SW480 (cell line): ENCODE results near the gene MRI1.
"Not testable (repeated sequence)": the region's sequence is repeated elsewhere in the genome, so short reads cannot be mapped to it uniquely, and the experiment has no call there.

ENCODE experiments used
- DNase-seq: peaks from one replicate; pipeline ENCODE4 v3.0.0-alpha.2; 2016; ENCODE audit warnings: low spot score

MRI1 gene

DNA sequence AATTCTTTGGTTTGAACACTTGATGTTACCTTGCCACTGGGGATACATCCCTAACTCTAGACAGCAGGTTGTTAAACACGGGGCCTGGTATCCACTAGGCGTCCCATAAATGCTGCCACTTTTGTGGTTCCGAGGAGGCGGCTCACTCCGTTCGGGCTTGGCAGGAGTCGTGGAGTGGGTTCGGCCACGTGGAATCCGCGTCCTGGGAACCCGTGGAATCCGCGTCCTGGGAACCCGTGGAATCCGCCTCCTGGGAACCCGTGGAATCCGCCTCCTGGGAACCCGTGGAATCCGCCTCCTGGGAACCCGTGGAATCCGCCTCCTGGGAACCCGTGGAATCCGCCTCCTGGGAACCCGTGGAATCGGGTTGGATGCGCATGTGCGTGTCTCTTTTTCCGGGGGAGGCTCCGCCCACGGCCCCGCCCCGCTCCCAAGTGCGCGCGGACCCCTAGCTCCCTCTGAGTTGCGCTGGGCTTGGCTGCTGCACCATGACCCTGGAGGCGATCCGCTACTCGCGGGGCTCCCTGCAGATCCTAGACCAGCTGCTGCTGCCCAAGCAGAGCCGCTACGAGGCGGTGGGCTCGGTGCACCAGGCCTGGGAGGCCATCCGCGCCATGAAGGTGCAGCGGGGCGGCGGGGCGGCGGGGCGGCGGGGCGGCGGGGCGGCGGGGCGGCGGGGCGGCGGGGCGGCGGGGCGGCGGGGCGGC is at the start of gene MRI1:
TSS of gene MRI1 (plus strand) at position 422 of the 707 bp plus-strand sequence. CDS start at position 489, 67 bp downstream.
- DNase-seq, result peak; percentile 77

DNA sequence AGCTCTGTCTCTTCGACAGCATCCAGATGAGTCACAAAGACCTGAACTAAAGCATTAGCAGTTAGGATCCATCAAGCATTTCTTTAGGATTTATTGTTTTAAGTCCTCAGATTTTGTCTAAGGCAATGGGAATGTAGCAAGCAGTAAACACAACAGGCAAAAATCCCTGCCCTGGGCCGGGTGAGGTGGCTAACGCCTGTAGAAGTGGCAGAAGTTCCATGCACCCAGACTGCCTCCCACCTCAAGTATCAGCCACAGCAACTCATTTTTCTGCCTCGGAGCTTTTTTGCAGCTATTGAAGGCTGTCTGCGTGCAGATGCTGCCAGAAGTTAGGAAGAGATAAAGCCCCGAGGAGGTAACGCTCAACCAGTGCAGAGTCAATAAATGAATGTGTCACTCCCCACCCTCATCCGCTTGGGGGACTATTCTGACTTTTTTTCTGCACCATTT is 47.1 kb upstream of the MRI1 start:
- no peak for DNase-seq

DNA sequence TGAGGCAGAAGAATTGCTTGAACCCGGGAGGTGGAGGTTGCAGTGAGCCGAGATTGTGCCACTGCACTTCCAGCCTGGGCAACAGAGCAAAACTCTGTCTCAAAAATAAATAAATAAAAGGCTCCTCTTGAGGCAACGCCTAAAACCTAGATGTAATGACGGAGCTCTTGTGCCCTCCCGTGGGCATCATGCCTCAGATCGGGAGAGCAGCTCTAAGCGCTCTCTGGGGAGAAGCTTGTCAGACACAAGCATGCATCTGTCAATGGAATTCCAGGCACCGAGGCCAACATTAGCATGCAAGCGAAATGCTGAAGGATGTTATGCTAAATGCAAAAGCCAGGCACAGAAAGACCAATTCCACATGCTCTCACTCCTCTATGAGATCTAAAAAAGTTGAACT is 45.6 kb upstream of the MRI1 start:
- peak; percentile 85 for DNase-seq

DNA sequence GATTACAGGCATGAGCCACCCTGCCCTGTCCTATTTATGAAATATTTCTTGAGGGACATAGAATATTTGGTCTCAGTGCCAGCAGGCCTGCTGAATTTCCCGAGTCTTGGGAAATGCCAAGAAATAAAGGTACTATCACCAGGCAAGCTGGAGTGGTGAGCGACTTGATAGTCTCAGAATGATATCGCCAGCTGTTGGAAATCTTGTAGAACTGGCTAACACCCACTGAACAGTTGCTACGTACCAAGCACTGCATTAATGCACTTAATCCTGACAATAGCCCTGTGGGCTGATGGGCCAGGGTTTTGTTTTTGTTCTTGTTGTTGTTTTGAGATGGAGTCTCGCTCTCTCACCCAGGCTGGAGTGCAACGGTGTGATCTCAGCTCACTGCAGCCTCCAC is 42.2 kb upstream of the MRI1 start:
- DNase-seq, result no peak

DNA sequence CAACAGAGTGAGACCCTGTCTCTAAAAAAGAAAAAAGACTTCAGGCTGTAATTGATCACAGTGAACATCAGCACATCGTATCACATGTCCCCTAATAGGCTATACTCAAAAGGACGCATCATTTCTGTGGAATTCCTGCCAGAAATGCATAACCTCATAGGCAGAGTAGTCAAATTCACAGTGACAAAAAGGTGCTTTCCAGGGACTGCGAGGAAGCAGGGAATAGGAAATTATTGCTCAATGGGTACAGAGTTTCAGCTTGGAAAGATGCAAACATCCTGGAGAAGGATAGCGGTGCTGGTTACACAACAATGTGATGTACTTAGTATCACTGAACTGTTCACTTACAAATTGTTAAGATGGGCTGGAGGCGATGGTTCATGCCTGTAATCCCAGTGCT is 41.1 kb upstream of the MRI1 start:
- no peak for DNase-seq

DNA sequence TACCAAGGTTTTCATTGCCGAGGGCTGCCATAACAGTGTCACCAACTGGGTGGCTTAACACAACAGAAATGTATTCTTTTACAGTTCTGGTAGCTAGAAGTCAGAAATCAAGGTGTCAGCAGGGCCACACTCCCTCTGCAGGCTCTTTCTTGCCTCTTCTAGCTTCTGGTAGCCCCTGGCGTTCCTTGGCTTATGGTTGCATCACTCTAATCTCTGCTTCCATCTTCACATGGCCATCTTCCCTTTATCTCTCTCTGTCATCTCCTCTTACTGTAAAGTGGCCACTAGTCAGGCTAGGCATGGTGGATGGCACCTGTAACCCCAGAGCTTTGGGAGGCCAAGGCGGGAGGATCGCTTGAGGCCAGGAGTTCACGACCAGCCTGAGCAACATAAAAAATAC is 38.0 kb upstream of the MRI1 start:
- DNase-seq, result no peak

DNA sequence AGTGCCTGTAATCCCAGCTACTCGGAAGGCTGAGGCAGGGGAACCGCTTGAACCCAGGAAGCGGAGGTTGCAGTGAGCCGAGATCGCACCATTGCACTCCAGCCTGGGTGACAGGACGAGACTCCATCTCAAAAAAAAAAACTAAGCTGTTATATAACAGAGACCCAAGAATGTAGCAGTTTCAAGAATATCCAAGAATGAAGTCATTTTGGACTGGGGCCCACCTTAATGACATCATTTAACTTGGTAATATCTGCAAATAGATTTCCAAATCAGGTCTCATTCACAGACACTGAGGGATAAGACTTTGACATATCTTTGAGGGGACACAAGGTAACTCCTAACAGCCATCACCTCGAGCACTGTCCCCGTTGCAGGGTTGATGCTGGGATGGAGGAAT is 36.5 kb upstream of the MRI1 start:
- DNase-seq, result no peak

DNA sequence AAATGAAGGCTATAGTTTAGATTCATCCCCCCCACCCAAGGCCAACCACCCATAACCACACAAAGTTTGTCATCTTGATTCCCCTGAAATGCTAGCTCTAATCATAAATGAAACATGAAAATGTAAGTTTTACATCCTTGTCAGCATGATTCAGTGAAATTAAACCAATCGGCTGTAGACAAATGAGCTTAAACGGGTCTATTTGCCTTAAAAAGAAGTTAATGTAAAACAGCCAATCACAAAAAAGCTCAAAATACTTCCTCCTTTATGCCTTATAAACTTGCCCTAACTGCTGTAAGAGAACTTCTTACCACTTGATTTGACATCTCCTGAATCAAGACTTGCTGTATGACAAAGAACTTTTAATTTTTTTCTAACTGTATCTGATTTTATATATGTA is 34.5 kb upstream of the MRI1 start:
- no peak for DNase-seq

DNA sequence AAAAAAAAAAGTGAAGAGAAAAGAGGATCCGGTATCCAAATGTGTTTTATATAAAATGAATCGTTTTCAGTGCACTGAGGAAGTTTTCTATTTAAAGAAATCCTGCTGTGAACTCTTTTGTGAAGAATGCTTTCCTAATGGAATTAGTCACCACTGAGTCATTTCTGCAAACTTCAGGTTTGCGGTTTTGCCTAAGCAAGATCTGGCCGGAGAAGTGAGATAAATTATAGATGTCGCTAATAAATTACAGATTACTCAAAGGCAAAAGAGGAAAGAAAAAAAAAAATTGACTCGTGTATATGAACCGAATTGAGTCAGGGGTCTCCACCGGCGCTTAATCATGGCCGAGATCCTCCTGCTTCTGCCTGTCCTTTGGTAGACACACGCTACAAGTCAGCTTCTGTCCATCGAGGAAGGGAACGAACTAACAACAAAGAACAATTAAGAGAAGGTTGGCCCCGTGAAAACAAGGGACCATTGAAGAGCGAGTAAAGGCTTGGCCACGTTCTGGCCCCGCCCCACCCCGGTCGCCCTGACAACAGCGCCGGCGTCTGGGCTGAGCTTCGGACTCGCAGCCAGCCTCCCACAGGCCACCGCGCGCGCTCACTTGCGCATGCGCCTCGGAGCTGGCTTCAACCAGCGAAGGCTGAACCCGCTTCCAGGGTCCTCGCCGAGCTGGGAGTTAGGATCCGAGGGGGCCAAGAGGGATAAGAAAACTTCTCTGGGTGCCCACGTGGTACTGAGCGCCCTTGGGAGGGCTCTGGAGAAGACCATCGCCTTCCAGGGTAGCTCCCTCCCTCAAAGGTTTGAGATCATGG is 33.0 kb upstream of the MRI1 start:
- DNase-seq, result peak; percentile 98

DNA sequence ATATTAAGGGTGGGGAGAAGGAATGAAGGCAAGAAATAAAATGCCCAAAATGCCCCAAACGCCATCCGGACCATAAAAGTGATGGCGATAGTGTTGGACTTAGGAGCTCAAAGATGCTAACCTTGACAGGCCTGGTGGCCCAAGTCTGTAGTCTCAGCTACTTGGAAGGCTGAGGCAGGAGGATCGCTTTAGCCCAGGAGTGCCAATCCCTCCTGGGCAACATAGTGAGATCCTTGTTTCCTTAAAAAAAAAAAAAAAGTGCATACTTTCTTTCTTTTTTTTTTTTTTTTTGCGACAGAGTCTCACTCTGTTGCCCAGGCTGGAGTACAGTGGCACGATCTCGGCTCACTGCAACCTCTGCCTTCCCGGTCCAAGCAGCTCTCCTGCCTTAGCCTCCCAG is 32.0 kb upstream of the MRI1 start:
- no peak for DNase-seq

DNA sequence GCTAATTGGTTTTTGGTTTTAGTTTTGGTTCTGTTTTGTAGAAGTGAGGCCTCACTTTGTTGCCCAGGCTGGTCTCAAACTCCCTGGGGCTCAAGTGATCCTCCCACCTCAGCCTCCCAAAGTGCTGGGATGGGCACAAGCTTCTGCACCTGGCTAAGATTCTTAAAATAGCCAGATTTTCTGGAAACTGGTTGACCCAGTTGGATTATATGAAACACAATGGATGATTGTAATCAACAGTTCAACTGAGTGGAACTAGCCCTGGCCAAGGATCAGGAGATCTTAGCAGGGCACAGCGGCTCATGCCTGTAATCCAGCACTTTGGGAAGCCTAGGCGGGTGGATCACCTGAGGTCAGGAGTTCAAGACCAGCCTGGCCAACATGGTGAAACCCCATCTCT is 29.6 kb upstream of the MRI1 start:
- DNase-seq, result no peak

DNA sequence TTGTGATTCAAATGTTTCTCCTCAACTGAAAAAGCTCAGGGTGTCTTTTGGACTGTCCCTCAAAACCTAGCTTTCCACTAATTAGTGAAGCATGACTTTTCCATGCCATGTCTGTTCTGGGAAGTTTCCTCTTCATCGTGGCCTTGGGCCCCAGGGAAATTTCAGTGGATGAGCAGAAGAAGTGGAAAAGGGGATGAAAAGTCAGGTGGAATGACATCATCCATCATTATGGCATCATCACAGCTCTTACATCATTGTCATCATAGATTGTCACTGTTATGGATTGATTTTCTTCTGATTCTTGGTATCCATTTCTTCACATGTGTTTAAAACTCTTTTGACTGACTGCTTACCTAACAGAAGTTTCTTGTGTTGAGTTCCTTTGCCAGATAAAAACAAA is 26.2 kb upstream of the MRI1 start:
- no peak for DNase-seq

DNA sequence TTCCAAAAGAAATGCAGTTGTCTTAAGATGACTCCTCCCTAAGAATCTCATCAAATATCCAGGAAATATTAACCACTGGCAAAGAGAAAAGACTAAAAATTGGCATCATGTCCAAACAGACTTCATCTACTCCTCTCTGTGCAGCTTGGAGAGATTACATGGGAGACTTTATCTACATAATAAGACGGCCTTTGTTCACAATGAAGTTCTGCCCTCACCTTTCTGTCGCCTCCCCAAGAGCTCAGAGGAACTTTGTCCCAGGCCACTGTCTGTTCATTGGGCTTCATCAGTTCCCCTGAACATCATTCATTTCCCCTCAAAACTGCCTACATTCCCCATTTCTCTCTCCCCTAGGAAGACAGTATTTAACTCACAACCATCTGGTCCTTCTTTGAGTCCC is 22.4 kb upstream of the MRI1 start:
- DNase-seq, result no peak

DNA sequence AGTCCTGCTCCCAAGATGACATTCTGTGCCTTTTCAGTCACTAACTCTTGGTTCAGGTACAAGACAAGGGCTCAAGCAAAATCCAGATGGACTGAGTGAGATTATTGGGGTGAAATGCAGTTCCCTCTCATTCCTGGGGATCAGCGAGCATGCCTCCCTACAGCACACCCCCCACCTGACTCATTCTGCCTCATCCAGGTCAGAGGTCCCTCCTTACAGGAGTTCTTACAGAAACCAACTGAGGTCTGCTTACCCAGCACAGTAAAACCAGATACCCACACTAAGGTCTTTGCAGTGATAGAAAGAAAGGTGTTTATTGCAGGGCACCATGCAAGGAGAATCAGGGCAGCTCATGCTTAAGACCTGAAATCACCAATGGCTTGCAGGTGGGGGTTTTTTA is 21.6 kb upstream of the MRI1 start:
- no peak for DNase-seq

DNA sequence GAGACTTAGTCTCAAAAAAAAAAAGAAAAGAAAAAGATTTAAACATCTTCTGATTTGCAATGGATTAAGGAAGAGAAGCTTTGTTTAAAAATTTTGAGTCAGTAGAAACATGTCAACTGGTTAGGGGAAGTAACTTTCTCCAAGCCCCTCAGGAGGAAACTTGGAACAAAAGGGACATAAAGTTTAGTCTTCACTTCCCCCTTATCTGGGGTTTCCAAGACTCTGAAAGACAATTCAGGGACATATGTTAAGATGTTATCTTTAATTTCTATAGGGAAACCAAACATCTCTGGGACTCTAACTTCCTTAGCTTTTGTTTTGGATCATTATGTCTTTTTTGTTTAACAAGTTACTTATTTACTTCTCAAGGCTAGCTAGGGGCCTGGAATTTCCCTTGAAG is 20.1 kb upstream of the MRI1 start:
- no peak for DNase-seq

DNA sequence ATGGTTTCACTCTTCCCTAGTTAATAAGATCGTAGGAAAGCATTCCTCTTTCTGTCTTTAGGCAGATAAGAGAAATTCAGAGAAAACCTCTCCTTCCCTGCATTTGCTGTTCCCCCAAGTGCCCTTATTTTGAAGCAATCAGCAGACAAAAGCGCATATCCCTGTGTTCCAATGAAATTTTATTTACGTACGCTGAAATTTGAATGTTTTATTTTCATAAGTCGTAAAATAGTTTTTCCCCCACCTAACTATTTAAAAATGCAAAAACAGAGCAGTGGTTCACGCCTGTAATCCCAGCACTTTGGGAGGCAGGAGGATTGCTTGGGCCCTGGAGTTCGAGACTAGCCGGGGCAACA is 17.2 kb upstream of the MRI1 start:
- DNase-seq, result no peak

DNA sequence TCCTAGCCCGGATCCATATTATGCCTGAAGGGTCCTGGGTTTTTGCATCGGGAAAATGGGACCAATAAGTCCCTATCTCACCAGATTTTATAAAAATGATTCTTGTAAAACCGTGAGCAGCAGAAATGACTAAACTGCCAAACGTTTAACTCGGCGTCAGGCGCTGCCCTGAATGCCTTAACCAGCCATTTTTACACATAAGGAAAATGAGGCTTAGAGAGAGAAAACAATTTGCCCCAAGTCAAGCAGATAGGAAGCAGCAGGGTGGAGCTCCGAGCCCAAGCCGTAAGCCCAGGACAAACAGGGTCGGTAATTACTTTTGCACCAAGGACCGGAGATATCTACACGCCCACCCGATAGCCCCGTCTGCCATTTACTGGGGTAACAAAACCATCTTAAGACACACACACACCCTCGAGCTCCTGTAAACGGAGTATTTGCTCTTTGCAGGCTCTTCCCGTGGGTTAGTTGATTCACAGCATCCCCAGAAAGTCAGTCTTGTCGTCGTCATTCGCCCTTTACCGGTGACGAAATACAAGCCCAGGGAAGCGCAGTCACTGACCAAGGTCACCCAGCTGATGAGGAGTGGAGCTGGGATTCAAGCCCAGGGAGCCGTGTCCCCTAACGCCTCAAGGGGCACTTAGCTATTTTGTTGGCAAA is 16.0 kb upstream of the MRI1 start:
- peak; percentile 13 for DNase-seq

DNA sequence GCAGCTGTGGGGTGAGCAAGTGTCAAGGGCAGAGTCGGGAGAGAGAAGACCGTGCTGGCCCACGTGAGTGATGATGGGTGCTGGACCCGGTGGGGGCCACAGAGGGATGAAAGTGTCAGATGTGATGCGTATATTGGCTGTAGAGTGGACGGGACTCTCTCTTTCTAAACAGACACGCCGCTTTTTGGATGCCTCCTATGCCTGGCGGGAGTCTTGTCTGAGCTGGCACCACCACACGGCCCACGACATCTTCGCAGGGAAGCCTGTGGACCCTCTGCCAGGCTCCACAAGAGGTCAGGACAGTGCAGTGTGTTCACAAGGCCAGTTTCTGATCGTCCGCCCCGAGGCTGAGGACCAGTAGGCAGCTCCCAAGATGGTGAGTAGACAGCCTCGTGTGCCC is 12.9 kb upstream of the MRI1 start:
- DNase-seq, result no peak

DNA sequence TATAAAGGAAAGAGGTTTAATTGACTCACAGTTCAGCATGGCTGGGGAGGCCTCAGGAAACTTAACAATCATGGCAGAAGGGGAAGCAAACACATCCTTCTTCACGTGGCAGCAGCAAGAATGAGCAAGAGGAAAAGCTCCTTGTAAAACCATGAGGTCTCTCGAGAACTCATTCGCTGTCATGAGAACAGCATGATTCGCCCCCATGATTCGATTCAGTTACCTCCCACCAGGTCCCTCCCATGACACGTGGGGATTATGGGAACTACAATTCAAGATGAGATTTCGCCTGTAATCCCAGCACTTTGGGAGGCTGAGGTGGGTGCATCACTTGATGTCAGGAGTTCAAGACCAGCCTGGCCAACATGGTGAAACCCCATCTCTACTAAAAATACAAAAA is 10.7 kb upstream of the MRI1 start:
- DNase-seq, result not testable (repeated sequence)

DNA sequence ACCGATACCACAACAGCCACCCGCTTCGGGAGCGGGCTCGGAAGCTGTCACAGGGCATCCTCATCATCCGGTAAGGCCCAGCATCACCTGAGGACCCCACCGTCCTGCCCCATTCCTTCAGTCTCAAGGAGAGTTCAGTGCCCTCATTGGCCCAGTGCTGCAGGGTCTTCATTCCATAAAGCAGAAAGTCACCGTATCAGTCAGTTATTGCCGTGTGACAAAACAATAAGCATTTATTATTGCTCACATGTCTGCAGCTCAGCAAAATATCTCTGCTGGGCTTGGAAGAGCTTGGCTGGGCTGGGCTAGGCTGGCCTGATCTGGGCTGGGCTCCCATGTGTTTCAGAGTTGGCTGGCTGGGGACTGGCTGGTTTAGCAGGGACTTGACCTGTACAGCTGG is 8.1 kb upstream of the MRI1 start:
- no peak for DNase-seq

DNA sequence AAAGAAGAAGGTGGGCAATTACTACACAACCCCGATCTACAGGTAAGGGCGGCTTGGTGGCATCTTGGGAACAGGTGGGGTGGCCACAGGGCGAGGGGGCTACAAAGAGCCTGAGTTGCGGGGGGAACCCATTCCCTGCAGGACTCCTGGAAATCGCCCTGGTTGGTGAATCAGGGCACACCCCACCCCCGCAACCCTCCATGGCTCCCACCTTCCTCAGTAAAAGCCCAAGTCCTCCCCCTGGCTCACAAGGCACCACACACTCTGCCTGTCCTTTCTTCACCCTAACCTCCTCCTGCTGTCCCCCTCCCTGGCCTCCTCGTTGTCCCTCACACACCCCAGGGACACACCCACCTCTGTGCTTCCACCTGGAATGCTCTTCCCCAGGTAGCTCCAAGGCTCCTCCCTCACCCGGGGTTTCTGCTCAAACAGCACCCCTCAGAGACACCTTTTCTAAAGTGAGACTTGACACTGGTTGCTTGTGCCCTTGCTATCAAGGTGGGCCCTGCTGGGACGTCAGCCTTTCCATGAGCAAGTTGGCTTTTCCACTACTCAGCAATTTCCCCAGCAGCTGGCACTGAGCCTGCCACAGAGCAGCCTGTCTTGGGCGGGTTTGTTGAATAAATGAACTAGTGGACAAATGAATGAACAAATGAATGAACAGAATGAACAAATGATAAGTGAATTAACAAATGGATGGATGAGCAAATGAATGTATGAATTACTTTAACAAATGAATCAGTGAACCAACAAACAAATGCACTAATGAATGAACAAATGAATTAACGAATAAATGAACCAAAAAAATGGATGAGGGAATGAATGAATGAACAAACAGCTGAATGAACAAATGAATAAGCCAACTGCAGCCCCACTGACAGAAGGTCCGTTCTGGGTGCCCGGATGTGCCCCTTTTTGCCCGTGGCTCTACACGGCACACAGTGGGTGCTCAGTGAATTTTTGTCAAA is 6.2 kb upstream of the MRI1 start:
- DNase-seq, result no peak

DNA sequence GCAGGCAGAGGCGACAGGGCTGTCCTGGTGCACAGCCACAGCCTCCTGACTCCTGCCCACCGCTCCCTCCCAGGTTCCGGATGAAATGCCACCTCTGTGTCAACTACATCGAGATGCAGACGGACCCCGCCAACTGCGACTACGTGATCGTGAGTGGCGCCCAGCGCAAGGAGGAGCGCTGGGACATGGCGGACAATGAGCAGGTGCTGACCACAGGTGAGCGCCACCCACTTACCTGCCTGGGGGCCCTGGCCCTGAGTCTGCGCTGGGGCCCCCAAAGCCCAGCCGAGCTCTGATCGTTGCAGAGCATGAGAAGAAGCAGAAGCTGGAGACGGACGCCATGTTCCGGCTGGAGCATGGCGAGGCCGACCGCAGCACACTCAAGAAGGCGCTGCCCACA is 5.5 kb upstream of the MRI1 start:
- no peak for DNase-seq
